GM19452 (cell line): ENCODE measurements around the gene TGM1.
"Not testable (repeated sequence)": the region's sequence is repeated elsewhere in the genome, so short reads cannot be mapped to it uniquely, and the experiment has no call there.

Experiments
- ATAC-seq: cut with Tn5 transposase; IDR thresholded peaks from one replicate; pipeline ENCODE4 v1.9.1; 2021; ENCODE audit not compliant: unreplicated experiment

Gene TGM1

DNA sequence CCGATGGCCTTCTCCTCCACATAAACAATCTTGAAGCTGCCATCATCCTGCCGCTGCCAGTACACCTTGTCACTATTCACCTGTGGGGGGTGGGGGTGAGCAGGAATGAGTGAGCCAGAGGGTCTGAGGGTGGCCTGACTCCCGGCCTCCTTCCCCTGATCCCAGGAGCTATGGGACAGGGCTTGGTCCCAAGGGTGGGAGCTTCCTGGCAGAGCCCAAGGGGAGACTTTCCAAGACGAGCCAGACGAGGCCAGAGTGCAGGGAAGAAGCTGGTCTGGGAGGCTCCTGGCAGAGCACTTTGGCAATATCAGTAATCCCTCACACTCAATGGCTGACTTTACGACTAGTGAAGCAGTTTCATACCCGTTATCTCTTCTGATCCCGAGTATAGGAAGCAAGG, 7.5 kb downstream of the TGM1 start:
- ATAC-seq, result no peak

DNA sequence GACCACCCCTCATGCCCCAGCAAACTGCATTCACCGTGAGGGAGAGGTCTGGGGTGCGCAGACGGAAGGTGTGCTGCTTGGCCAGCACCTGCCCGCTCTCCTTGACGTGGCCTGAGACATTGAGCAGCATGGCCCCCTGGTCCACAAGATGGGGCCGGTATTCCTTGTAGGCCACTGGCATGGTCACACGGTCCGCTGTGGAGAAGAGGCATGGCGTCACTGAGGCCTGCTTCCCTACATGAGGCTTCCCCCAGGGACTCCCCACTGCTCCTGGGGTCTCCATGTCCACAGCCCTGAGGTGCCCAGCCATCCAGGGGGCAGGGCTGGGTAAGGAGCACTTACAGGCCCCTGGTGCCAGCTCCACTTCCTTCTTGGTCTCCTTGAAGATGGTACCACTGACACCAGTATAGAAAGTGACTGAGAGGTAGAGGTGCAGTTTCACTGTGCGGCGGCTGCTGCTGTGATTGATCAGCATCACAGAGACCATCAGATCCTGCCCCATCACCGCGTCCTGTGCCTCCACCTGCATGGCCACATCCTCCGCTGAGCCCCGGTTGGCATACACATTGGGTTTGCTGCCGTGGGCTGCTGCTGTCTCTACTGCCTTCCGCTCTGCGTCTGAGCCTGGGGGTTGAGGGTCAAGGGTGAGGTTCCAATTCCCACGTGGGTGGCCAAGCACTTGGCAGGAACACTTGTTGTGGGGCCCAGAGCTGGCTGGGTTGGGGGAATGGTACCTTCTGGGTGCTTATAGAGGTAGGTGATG, 8.2 kb downstream of the TGM1 start:
- ATAC-seq, result no peak

DNA sequence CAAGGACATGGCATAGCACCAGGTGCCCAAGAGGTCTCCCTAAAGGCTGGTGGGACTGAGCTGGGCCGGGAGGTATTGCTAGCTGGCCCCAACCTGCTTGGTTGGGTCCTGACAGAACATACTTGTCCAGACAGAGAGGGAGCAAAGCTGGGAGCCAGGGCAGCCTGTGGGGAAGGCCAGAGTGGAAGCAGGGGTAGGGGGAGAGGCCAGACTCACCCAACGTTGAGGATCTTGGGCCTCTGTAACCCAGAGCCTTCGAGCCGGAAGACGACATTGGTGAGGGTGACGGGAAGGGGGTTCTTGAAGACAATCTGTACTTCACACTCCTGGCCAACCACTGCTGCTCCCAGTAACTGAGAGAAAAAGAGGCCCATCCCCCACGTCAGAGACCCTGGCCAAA, 9.0 kb downstream of the TGM1 start:
- ATAC-seq, result no peak

DNA sequence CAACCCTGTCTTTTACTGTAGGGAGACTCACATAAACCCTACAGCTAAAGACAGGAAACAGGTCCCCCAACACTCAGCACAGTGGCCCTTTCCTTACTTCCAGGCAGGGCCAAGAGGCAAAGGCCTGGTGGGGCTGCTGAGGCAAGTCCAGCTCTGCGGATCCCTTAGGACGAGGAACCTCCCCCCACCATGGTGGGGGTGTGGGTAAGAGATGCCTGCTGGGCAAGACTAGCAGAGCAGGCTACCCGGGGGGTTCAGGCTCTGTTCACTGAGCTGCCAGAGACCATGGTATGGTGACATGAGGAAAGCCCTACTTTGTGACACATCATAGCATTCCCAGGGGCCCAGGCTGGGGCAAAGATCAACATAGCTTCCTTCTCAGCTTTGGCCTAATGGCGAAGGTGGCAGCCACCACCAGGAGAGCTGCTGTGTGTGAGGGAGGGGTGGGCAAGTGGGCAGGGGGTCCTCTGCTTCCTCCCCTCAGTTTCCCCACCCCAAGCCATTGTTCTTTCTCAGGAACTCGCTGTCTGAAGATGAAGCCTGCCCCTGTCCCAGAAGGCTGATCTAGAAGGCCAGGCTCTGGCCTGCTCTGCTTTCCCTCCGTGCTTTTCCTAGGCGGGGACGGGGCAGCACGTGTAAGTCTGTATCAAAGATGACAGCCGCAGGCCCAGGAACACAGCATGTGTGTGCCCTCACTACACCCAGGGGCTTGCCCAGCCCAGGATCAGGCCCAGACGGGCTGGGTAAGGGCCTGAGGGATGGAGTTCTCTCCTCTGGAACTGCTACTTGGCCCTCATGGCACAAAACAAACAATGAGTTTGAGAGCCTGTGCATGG, 10.5 kb downstream of the TGM1 start:
- no peak for ATAC-seq

DNA sequence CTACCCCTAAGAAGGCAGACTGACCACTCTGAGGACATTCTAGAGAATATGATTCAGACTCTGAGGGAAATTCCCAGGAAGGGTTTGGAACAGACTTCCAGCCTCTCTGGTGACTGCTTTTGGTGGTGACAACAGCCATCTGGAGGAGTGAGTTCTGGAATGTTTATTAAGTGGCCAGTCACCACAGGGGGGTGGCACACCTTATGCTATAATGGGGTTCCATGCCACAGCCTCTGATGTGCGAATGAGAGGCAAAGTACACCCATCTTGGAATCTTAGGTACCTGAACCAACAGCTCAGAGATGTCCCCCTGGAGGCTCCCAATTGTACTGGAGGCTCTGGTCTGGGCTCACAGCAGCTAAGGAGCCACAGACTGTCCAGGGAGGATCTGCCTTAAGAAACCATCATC, 11.1 kb downstream of the TGM1 start:
- ATAC-seq, result no peak

DNA sequence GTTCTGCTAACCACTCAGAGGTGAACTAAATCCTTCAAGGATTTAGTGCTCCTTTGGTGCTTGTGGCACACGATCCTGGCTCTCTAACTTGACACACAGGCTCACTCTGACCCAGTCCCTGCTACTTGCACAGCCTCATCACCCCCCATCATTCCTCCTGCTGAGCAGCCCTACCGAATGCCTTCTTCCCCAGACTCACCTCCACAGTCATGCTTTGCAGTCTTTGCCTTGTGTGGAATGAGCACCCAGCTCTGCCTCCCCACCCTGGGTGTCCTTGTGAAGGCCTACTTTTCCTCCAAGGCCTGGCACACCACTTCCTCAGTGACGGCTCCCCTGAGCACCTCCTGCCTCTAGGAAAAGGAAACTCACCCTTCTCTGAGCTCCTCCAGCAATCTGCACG, 12.6 kb downstream of the TGM1 start:
- no peak for ATAC-seq

DNA sequence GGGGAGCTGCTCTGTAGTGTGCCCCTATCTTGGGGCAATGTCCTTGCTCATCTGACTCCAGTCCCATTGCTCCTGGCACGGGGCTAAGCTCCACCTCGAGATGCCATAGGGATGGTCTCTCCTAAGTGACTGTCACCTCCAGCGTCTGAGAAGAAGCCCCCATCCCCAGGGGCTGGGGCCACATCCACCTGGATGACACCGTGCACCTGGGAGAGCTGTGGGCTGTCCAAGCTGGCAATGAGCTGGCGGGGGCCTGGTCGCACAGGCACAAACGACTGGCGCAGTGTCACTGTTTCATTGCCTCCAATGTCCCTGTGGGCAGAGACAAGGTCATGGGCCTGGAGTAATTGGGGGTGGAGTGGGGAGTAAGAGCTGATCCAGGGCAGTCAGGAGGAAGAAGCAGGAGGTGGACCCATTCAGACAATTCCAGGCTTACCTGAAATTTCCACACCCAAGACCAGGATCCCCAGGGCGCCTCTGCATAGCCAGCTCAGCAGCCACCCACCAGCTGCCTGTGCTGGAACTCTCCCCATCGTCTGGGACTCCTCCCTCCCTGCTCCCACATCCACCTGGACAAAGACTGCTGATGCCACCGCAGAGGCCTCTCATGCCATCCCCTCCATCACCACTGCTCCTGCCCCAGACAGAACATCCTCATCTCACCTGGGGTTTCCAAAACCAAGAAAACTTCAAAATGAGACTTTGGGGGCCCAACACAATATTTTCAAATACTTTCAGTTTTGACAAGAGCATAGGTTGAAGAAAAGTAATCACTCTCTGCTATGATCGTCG, 13.6 kb downstream of the TGM1 start:
- ATAC-seq, result no peak

DNA sequence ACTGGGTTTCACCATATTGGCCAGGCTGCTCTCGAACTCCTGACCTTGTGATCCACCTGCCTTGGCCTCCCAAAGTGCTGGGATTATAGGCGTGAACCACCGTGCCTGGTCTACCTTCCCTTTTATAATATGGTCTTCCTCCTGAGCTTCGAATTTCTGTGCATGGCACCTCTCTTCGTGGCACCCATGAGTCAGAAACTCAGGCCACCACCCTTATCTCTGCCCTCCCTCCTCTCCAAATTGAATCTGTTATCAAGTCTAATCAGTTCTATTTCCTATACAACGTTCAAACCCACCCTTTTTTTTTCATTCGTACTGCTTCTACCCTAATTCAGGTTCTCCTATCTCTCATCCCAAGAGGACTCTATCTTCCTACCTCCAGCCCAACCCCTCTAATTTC, 15.6 kb downstream of the TGM1 start:
- no peak for ATAC-seq

DNA sequence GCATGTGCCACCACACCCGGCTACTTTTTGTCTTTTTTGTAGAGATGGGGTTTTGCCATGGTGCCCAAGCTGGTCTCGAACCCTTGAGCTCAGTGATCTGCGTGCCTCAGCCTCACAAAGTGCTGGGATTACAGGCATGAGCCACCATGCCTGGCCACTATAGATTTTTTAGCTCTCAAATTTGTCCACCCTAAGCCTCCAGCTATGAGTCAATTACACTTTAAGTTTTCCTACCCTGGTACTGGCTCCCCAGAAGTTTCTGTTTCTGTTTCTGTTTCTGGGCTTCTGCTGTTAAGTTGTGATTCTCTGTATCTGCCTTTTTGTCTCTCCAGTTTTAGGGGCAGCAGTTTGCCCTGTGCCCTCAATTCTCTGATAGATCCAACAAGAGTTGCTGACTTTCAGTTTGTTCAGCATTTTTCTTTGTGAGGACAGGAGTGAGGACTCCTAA, 16.2 kb downstream of the TGM1 start:
- no peak for ATAC-seq

DNA sequence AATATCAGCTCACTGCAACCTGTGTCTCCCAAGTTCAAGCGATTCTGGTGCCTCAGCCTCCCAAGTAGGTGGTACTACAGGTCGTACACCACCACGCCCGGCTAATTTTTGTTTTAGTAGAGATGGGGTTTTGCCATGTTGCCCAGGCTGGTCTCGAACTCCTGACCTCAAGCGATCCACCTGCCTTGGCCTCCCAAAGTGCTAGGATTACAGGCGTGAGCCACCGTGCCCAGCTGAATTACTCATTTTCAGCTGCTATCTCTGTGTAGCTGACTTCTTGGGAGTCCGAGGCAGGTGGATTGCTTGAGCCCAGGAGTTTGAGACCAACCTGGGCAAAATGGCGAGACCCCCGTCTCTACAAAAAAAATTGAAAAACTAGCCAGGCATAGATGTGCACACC, 17.6 kb downstream of the TGM1 start:
- ATAC-seq, result not testable (repeated sequence)

DNA sequence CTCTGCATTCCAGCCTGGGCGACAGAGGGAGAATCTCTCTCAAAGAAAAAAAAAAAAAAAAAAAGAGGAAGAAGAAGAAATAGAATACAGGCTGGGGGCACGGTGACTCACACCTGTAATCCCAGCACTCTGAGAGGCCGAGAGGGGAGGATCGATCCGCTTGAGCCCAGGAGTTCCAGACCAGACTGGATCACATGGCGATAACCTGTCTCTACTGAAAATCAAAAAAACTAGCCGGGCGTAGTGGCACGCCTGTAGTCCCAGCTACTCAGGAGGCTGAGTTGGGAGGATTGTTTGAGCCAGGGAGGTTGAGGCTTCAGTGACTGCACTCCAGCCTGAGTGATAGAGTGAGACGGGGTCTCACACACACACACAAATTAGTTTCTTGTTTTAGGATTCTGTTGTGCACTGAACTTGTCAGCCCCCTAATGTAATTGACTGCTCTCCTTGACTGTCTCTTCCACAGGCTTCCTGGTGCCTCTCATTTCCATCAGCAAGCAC, 19.6 kb downstream of the TGM1 start:
- ATAC-seq, result no peak

DNA sequence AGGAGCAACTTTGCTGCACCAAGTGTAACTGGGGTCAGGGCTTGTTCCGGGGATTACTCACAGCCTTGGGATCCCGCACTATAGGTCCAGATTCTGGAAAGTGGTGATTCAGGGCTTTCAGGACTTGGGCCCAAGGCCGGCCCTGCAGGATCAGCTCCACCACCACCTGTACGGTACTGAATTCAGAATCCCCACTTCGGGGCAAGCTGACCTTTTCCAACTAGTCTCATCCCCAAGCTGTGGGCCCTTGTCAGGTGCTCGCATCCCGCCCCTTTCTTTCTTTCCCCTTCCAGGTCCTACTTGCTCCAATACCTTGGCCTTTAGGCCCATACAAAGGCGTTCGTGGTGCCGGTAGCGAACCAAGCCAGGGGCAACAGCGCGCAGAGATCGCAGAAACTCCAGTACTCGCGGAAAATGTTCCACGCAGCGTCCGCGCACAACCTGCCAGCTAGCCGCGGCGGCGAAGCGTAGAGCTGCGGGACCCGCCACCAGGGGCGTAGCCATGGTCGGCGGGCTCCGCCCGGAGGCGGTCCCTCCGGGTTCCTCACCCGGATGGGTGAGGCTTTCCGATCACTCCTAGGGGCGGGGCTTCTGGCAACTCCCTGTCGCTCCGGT, 21.0 kb downstream of the TGM1 start:
- peak; percentile 76 for ATAC-seq

DNA sequence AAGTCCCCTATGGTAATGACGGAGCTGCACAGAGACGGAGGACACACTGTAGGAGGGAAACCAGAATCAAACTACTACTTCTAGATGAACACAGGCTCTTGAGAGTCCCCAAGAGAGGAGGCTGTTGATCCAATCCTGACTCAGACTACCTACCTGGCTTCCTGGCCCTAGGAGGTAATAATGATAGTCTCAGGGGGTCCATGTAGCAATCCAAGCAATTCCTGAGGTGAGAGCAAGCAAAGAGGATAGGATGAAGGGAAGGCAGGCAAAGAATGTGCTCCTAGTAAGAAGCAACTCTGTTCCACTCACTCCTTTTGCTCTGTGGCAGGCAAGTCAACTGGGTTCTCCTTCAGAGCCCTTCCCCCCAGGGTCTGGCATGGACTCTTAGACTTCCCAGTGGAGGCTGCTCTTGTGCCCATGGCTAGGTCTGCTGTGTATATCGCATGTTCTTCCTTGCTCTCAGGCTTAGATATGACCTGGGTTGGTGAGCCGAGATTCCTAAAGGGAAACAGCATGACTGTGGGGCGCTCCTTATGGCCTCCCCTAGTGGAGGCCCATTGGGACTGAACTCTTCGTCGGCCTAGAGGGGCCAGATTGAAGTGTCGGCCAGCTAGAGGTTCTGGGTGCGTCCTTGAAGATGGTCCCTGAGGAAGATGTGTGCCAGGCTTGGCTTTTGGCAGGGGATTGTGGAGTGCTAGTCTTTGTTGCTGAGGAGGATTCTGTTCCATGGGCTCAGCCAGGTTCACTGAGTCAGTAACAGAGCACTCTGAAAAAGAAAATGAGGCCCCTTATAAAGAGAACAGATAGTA, 22.7 kb downstream of the TGM1 start:
- no peak for ATAC-seq

DNA sequence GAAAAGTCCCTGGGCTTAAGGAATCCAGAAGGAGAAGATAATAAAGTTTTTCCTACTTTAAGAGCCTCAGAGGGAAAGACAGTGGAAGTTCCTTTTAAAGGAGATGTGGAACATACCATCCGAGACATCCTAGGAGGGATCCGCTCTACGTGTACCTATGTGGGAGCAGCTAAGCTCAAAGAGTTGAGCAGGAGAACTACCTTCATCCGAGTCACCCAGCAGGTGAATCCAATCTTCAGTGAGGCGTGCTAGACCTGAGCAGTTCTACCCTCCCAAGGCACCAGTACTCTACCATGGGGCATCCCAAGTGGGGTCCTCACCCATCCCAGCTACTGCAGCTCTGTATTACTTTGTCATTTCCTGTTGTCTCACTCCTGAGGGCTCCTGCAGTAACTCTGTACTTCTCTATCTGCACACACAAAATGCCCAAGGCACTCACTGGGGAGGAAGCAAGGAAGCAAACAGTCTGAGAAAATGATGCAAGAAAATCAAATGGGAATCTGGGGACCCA, 24.4 kb downstream of the TGM1 start:
- no peak for ATAC-seq

DNA sequence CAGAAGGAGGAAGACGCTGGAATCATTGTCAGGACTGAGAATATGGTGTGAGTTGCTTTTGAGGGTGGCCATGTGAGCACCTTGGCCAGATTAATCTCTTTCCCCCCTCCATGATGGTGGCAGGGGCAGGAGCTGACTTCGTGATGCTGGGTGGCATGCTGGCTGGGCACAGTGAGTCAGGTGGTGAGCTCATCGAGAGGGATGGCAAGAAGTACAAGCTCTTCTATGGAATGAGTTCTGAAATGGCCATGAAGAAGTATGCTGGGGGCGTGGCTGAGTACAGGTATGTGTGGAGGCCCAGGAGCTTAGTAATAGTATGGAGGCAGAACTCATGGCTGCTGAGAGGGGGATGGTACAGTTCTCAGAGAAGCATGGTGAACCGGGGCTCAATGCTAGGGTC, 24.9 kb downstream of the TGM1 start:
- ATAC-seq, result no peak

DNA sequence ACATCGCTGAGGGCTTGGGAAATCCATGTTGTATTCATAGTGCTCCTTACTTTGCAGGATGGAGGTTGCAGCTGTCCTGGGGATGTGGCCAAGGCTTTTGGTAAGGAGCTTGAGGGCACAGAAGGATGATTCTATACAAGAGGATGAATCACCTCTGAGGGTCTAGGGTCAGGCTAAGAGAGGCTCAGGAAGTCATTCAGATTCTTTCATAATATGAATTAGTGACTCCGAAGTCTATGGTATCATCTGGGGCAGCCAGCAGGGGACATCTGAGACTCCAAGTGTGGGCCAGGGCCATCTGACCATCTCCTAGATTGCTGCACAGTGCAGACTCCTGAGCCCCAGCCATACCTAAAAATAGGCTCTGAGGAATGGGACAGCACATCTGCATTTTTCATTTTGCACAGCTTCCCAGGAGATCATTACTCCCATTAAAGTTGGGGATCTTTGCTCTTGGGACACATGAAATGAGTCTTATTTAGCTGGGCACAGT, 25.5 kb downstream of the TGM1 start:
- no peak for ATAC-seq

DNA sequence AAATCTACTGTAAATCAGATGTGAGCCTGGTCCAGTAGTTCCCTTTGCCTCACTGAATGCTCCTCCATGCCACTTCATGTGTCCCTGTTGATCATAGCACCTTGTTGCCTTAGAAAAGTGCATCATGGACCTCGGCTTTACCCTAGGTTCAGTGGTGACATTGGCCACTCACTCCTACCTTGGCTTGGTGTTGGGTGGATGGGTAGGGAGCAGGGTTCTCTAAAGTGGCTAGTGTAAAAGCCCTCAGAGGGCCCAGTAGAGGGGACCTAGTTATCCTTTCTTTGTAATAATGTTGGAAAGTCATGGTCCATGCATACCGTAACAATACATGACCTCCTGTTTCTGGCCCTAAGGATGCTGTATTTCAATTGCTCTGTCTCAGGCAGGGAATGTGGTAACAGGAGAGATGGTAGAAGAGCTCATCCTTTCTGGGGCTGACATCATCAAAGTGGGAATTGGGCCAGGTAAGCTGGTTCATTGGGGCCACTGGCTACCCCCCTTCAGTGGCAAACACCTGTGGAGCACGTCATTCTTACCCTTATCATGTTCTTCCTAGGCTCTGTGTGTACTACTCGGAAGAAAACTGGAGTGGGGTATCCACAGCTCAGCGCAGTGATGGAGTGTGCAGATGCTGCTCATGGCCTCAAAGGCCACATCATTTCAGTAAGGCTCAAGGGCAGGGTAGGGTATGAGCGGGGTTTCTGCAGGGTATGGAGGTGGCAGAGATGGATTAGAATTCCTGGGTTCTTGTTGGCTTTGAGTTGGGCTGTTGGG, 26.1 kb downstream of the TGM1 start:
- ATAC-seq, result no peak

DNA sequence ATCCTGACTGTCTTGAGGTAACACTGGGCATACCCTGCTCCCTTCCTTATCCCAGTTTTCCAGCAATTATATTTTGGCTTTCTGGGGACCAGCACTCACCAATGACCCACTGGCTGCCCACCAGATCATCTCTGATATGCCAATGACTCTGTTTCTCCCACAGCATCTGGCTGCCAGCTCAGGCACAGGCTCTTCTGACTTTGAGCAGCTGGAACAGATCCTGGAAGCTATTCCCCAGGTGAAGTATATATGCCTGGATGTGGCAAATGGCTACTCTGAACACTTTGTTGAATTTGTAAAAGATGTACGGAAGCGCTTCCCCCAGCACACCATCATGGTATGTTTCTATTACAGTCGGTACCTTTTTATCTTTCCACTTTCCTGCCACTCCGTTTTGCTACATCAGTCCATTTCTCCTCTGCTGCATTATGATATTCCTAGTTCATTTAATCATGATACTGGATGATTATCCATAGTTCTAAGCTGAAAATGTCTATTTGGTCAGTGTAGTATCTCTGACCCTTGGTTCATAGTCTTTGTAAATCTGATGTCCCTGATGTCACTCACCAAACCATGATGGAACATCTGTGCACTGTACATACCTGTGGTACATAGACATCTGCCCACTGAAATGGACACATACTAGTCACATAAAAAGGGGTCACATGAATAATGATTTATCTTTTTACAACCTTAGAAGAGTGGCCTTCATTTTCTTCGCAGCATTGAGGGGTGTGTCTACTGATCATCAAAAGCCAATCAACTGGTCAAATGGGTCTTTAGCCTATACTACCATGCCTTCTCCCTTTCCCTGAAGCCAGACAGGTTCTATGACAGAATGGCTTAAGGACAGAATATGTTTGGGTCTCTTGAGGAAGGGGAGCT, 26.9 kb downstream of the TGM1 start:
- ATAC-seq, result no peak
